HepG2 (cell line): ENCODE results near the gene SIT1. TPM values are rescaled to one million over a fixed set of nuclear protein-coding genes. Genes with fewer than 3 reads are reported as not detected.

Experiments used
- ASH2L ChIP-seq: fragments of 300-600, 200-600 bp; sonication (generic); IDR thresholded peaks from 2 replicates; pipeline ENCODE4 v1.7.0; 2017; ENCODE audit warnings: low read depth, mild to moderate bottlenecking, moderate library complexity, mixed read lengths, low read length; ENCODE audit not compliant: insufficient read length
- ELF3 ChIP-seq: IDR thresholded peaks from 2 replicates; pipeline ENCODE4 v1.6.1; 2016; ENCODE audit warnings: missing genetic modification reagents, missing compliant biosample characterization
- GFI1 ChIP-seq: sonication (generic); formaldehyde crosslinking; IDR thresholded peaks from 2 replicates; pipeline ENCODE4 v1.5.0; 2020; ENCODE audit warnings: missing genetic modification reagents, mild to moderate bottlenecking, borderline replicate concordance
- NONO ChIP-seq, 2 experiments: fragments of 450-650 bp in 1 of 2; sonication (generic) in 1 of 2; formaldehyde crosslinking in 1 of 2; IDR thresholded peaks in 1 of 2; conservative IDR thresholded peaks in 1 of 2; 2 replicates each; pipeline versions ENCODE4 v1.6.1 to v1.8.0; 2017 to 2022; ENCODE audit warnings: mild to moderate bottlenecking in 1 of 2, missing genetic modification reagents in 1 of 2, moderate library complexity in 1 of 2
- PHF5A ChIP-seq: IDR thresholded peaks from one replicate; pipeline ENCODE4 v1.6.1; 2018; ENCODE audit warnings: low read depth, missing genetic modification reagents; ENCODE audit not compliant: unreplicated experiment
- SCMH1 ChIP-seq: sonication (generic); formaldehyde crosslinking; IDR thresholded peaks from 2 replicates; pipeline ENCODE4 v1.9.0; 2021; ENCODE audit warnings: missing genetic modification reagents, mild to moderate bottlenecking, borderline replicate concordance
- SRF ChIP-seq: IDR thresholded peaks from 2 replicates; pipeline ENCODE4 v1.6.1; 2011; ENCODE audit warnings: mild to moderate bottlenecking, low read depth, low read length, moderate library complexity
- TAF15 ChIP-seq: fragments of 200-400 bp; formaldehyde crosslinking; IDR thresholded peaks from one replicate; pipeline ENCODE4 v1.6.1; 2018; ENCODE audit warnings: mild to moderate bottlenecking, low read depth, low read length; ENCODE audit not compliant: poor library complexity, severe bottlenecking
- ZNF3 ChIP-seq: IDR thresholded peaks from 2 replicates; pipeline ENCODE4 v1.7.0; 2017; ENCODE audit warnings: inconsistent platforms
- polyA plus RNA-seq, 8 experiments: library from polyadenylated mRNA; depleted of rRNA in 3 of 8; stranded (reverse) in 7 of 8; unstranded in 1 of 8; fragments of >200 nt; fragmentation: Illumina TruSeq in 4 of 8; extraction: Trizol in 4 of 8; gene quantifications; 2 replicates each; pipeline versions ENCODE4 v1.2.1 to v1.2.3, GENCODE V29; 2011 to 2016; ENCODE audit warnings: low read depth in 4 of 8, missing spikeins in 1 of 8, mixed read lengths in 1 of 8; ENCODE audit not compliant: insufficient read depth in 1 of 8
- total RNA-seq, 5 experiments: library from RNA; depleted of rRNA; stranded (reverse); fragments of >200 nt; fragmentation: Illumina TruSeq; extraction: Trizol; gene quantifications; 2 replicates each; pipeline ENCODE4 v1.2.3, GENCODE V29; 2016; ENCODE audit warnings: low read depth in 1 of 5
- TF ChIP-seq, protein P1 (sequence below): sonication (generic); formaldehyde crosslinking; IDR thresholded peaks from 2 replicates; pipeline ENCODE4 v1.5.0; 2020; ENCODE audit warnings: mild to moderate bottlenecking, missing genetic modification reagents
- TF ChIP-seq, protein P2 (sequence below): sonication (generic); formaldehyde crosslinking; IDR thresholded peaks from 2 replicates; pipeline ENCODE4 v1.4.0; 2020; ENCODE audit warnings: missing genetic modification reagents
- TF ChIP-seq, protein P3 (sequence below): sonication (generic); formaldehyde crosslinking; conservative IDR thresholded peaks from 2 replicates; pipeline ENCODE4 v1.8.0; 2022; ENCODE audit warnings: missing genetic modification reagents
- TF ChIP-seq, protein P4 (sequence below): sonication (generic); formaldehyde crosslinking; IDR thresholded peaks from 2 replicates; pipeline ENCODE4 v1.8.0; 2022; ENCODE audit warnings: low read depth, missing genetic modification reagents
- TF ChIP-seq, protein P5 (sequence below): conservative IDR thresholded peaks from 2 replicates; pipeline ENCODE4 v1.6.1; 2018; ENCODE audit warnings: missing genetic modification reagents

SIT1 gene
- total and polyA plus RNA-seq, 2 of the 13 experiments (the other 11 are each of a cell fraction or from before 2014, with no cell fraction given), result 0.09 to 6.7 TPM

DNA sequence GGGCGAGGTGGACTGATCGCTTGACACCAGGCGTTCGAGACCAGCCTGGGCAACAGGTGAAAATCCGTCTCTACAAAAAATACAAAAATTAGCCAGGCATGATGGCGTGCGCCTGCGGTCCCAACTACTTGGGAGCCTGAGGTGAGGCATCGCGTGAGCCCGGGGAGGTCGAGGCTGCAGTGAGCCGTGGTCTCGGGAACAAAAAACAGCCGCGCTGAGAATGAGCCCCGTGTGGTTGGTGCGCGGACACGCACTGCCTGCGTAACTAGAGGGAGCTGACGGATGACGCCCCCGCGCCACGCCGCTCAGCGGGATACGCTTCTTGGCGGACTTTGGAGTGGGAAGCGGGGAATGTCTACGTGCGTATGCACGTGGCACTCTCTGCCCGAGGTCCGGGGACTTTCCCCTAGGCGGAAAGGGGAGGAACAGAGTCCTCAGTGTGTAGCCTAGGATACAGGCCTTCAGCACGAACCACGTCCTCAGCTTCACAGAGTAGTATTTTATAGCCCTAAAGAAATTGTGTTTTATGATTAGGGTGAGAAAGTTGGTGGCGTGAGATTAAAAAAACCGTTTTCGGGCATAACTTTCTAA is 6.9 kb upstream of the SIT1 start, which contains the start of gene RMRP (continued):
- TF ChIP-seq PHF5A (no peak), GFI1 (CRISPR knock-in tag) (0 out of 2 replicates have a peak, but pooled peaks have one; percentile 7), ZNF3 (CRISPR knock-in tag) (0 out of 2 replicates have a peak, but pooled peaks have one; percentile 38), ASH2L (no peak), ELF3 (CRISPR knock-in tag) (peak; percentile 97), SCMH1 (CRISPR knock-in tag) (no peak), NONO (IDR thresholded peaks at IDR 0.05) (no peak), NONO (CRISPR knock-in tag; conservative IDR thresholded peaks at IDR 0.05) (peak; percentile 97), SRF (no peak), TAF15 (peak; percentile 71)
- TF ChIP-seq, protein P1, sequence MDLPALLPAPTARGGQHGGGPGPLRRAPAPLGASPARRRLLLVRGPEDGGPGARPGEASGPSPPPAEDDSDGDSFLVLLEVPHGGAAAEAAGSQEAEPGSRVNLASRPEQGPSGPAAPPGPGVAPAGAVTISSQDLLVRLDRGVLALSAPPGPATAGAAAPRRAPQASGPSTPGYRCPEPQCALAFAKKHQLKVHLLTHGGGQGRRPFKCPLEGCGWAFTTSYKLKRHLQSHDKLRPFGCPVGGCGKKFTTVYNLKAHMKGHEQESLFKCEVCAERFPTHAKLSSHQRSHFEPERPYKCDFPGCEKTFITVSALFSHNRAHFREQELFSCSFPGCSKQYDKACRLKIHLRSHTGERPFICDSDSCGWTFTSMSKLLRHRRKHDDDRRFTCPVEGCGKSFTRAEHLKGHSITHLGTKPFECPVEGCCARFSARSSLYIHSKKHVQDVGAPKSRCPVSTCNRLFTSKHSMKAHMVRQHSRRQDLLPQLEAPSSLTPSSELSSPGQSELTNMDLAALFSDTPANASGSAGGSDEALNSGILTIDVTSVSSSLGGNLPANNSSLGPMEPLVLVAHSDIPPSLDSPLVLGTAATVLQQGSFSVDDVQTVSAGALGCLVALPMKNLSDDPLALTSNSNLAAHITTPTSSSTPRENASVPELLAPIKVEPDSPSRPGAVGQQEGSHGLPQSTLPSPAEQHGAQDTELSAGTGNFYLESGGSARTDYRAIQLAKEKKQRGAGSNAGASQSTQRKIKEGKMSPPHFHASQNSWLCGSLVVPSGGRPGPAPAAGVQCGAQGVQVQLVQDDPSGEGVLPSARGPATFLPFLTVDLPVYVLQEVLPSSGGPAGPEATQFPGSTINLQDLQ (CRISPR knock-in tag), result peak; percentile 74
- TF ChIP-seq, protein P2, sequence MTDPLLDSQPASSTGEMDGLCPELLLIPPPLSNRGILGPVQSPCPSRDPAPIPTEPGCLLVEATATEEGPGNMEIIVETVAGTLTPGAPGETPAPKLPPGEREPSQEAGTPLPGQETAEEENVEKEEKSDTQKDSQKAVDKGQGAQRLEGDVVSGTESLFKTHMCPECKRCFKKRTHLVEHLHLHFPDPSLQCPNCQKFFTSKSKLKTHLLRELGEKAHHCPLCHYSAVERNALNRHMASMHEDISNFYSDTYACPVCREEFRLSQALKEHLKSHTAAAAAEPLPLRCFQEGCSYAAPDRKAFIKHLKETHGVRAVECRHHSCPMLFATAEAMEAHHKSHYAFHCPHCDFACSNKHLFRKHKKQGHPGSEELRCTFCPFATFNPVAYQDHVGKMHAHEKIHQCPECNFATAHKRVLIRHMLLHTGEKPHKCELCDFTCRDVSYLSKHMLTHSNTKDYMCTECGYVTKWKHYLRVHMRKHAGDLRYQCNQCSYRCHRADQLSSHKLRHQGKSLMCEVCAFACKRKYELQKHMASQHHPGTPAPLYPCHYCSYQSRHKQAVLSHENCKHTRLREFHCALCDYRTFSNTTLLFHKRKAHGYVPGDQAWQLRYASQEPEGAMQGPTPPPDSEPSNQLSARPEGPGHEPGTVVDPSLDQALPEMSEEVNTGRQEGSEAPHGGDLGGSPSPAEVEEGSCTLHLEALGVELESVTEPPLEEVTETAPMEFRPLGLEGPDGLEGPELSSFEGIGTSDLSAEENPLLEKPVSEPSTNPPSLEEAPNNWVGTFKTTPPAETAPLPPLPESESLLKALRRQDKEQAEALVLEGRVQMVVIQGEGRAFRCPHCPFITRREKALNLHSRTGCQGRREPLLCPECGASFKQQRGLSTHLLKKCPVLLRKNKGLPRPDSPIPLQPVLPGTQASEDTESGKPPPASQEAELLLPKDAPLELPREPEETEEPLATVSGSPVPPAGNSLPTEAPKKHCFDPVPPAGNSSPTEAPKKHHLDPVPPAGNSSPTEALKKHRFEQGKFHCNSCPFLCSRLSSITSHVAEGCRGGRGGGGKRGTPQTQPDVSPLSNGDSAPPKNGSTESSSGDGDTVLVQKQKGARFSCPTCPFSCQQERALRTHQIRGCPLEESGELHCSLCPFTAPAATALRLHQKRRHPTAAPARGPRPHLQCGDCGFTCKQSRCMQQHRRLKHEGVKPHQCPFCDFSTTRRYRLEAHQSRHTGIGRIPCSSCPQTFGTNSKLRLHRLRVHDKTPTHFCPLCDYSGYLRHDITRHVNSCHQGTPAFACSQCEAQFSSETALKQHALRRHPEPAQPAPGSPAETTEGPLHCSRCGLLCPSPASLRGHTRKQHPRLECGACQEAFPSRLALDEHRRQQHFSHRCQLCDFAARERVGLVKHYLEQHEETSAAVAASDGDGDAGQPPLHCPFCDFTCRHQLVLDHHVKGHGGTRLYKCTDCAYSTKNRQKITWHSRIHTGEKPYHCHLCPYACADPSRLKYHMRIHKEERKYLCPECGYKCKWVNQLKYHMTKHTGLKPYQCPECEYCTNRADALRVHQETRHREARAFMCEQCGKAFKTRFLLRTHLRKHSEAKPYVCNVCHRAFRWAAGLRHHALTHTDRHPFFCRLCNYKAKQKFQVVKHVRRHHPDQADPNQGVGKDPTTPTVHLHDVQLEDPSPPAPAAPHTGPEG (CRISPR knock-in tag), result peak; percentile 85
- TF ChIP-seq, protein P3, sequence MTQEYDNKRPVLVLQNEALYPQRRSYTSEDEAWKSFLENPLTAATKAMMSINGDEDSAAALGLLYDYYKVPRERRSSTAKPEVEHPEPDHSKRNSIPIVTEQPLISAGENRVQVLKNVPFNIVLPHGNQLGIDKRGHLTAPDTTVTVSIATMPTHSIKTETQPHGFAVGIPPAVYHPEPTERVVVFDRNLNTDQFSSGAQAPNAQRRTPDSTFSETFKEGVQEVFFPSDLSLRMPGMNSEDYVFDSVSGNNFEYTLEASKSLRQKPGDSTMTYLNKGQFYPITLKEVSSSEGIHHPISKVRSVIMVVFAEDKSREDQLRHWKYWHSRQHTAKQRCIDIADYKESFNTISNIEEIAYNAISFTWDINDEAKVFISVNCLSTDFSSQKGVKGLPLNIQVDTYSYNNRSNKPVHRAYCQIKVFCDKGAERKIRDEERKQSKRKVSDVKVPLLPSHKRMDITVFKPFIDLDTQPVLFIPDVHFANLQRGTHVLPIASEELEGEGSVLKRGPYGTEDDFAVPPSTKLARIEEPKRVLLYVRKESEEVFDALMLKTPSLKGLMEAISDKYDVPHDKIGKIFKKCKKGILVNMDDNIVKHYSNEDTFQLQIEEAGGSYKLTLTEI, result no peak
- TF ChIP-seq, protein P4, sequence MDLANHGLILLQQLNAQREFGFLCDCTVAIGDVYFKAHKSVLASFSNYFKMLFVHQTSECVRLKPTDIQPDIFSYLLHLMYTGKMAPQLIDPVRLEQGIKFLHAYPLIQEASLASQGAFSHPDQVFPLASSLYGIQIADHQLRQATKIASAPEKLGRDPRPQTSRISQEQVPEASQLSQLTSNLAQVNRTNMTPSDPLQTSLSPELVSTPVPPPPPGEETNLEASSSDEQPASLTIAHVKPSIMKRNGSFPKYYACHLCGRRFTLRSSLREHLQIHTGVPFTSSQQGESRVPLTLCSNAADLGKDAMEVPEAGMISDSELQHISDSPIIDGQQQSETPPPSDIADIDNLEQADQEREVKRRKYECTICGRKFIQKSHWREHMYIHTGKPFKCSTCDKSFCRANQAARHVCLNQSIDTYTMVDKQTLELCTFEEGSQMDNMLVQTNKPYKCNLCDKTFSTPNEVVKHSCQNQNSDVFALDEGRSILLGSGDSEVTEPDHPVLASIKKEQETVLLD (CRISPR knock-in tag), result peak; percentile 90
- TF ChIP-seq, protein P5, sequence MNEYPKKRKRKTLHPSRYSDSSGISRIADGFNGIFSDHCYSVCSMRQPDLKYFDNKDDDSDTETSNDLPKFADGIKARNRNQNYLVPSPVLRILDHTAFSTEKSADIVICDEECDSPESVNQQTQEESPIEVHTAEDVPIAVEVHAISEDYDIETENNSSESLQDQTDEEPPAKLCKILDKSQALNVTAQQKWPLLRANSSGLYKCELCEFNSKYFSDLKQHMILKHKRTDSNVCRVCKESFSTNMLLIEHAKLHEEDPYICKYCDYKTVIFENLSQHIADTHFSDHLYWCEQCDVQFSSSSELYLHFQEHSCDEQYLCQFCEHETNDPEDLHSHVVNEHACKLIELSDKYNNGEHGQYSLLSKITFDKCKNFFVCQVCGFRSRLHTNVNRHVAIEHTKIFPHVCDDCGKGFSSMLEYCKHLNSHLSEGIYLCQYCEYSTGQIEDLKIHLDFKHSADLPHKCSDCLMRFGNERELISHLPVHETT, result peak; percentile 78; the same call in 1 of the 2 replicates
